SH-SY5Y (cell line): Measurements from ENCODE around the gene ITGB3.

ENCODE experiments used
- GATA2 ChIP-seq: IDR thresholded peaks from 2 replicates; pipeline ENCODE4 v1.6.1; 2011; ENCODE audit warnings: mild to moderate bottlenecking, low read depth, low read length
- GATA3 ChIP-seq: IDR thresholded peaks from 2 replicates; pipeline ENCODE4 v1.6.1; 2011; ENCODE audit warnings: low read depth, mild to moderate bottlenecking, low read length, moderate library complexity

DNA sequence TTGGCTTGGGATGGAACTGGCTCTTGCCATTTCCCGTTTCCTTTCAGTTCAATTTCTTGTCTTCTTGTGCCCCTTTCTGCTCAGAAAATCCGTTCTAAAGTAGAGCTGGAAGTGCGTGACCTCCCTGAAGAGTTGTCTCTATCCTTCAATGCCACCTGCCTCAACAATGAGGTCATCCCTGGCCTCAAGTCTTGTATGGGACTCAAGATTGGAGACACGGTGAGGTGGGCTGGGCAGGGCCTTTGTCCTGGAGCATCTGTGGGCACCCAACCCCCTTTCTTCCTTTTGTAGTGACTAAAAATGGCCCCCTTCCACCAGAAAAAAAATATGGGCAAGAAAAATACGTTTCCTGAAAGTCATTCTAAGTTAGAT lies 37.2 kb downstream of the ITGB3 start:
- TF ChIP-seq GATA2 (no peak), GATA3 (no peak)
